HepG2 (cell line): ENCODE data around the gene CCM2. TPM values are rescaled to one million over a fixed set of nuclear protein-coding genes. Genes with fewer than 3 reads are reported as not detected.

Source experiments
- ARID2 ChIP-seq: sonication (generic); formaldehyde crosslinking; IDR thresholded peaks from 2 replicates; pipeline ENCODE4 v1.8.1; 2022; ENCODE audit warnings: mild to moderate bottlenecking, missing genetic modification reagents, borderline replicate concordance
- DNMT3B ChIP-seq: conservative IDR thresholded peaks from 2 replicates; pipeline ENCODE4 v1.6.1; 2016; ENCODE audit warnings: missing biosample characterization, control low read depth
- GFI1 ChIP-seq: sonication (generic); formaldehyde crosslinking; IDR thresholded peaks from 2 replicates; pipeline ENCODE4 v1.5.0; 2020; ENCODE audit warnings: missing genetic modification reagents, mild to moderate bottlenecking, borderline replicate concordance
- MTA3 ChIP-seq: sonication (generic); formaldehyde crosslinking; IDR thresholded peaks from 2 replicates; pipeline ENCODE4 v1.4.0; 2020; ENCODE audit warnings: missing genetic modification reagents
- MTF2 ChIP-seq: sonication (generic); formaldehyde crosslinking; IDR thresholded peaks from 2 replicates; pipeline ENCODE4 v1.5.0; 2020; ENCODE audit warnings: missing genetic modification reagents, borderline replicate concordance
- PAWR ChIP-seq: sonication (generic); formaldehyde crosslinking; IDR thresholded peaks from 2 replicates; pipeline ENCODE4 v1.4.0; 2020; ENCODE audit warnings: missing genetic modification reagents, mild to moderate bottlenecking, borderline replicate concordance
- POLR2AphosphoS2 ChIP-seq: IDR thresholded peaks from 2 replicates; pipeline ENCODE4 v1.6.1; 2011; ENCODE audit warnings: low read depth, low read length, improper control_type of control experiment
- SIN3A ChIP-seq: IDR thresholded peaks from 2 replicates; pipeline ENCODE4 v1.6.1; 2011; ENCODE audit warnings: low read depth, mild to moderate bottlenecking, control low read depth, low read length, borderline replicate concordance
- SNAI1 ChIP-seq: sonication (generic); formaldehyde crosslinking; IDR thresholded peaks from 2 replicates; pipeline ENCODE4 v1.5.0; 2020; ENCODE audit warnings: mild to moderate bottlenecking, missing genetic modification reagents, borderline replicate concordance
- SRY ChIP-seq: sonication (generic); formaldehyde crosslinking; IDR thresholded peaks from 2 replicates; pipeline ENCODE4 v1.8.0; 2022; ENCODE audit warnings: mild to moderate bottlenecking, missing genetic modification reagents
- TSC22D2 ChIP-seq: sonication (generic); formaldehyde crosslinking; IDR thresholded peaks from 2 replicates; pipeline ENCODE4 v1.5.1; 2020; ENCODE audit warnings: missing genetic modification reagents, mild to moderate bottlenecking, borderline replicate concordance
- ZBTB1 ChIP-seq: sonication (generic); formaldehyde crosslinking; IDR thresholded peaks from 2 replicates; pipeline ENCODE4 v1.4.0; 2020; ENCODE audit warnings: missing genetic modification reagents, borderline replicate concordance
- ZMYM2 ChIP-seq: sonication (generic); formaldehyde crosslinking; IDR thresholded peaks from 2 replicates; pipeline ENCODE4 v1.8.0; 2022; ENCODE audit warnings: mild to moderate bottlenecking, missing genetic modification reagents
- ZNF160 ChIP-seq: sonication (generic); formaldehyde crosslinking; IDR thresholded peaks from 2 replicates; pipeline ENCODE4 v1.8.0; 2022; ENCODE audit warnings: mild to moderate bottlenecking, inconsistent platforms, missing genetic modification reagents
- ZNF317 ChIP-seq: sonication (generic); formaldehyde crosslinking; IDR thresholded peaks from 2 replicates; pipeline ENCODE4 v1.5.0; 2020; ENCODE audit warnings: mild to moderate bottlenecking, missing genetic modification reagents
- ZNF329 ChIP-seq: sonication (generic); formaldehyde crosslinking; IDR thresholded peaks from 2 replicates; pipeline ENCODE4 v1.9.0; 2021; ENCODE audit warnings: low read depth, mild to moderate bottlenecking, missing genetic modification reagents
- ZNF614 ChIP-seq: IDR thresholded peaks from 2 replicates; pipeline ENCODE4 v1.6.1; 2018; ENCODE audit warnings: missing biosample characterization, missing genetic modification reagents, inconsistent platforms, borderline replicate concordance
- ZNF747 ChIP-seq: sonication (generic); formaldehyde crosslinking; IDR thresholded peaks from 2 replicates; pipeline ENCODE4 v1.8.1; 2023; ENCODE audit warnings: missing genetic modification reagents, mild to moderate bottlenecking, borderline replicate concordance
- ZNF749 ChIP-seq: sonication (generic); formaldehyde crosslinking; IDR thresholded peaks from 2 replicates; pipeline ENCODE4 v1.8.0; 2022; ENCODE audit warnings: mild to moderate bottlenecking, missing genetic modification reagents, moderate library complexity, borderline replicate concordance
- polyA plus RNA-seq, 8 experiments: library from polyadenylated mRNA; depleted of rRNA in 3 of 8; stranded (reverse) in 7 of 8; unstranded in 1 of 8; fragments of >200 nt; fragmentation: Illumina TruSeq in 4 of 8; extraction: Trizol in 4 of 8; gene quantifications; 2 replicates each; pipeline versions ENCODE4 v1.2.1 to v1.2.3, GENCODE V29; 2011 to 2016; ENCODE audit warnings: low read depth in 4 of 8, missing spikeins in 1 of 8, mixed read lengths in 1 of 8; ENCODE audit not compliant: insufficient read depth in 1 of 8
- total RNA-seq, 5 experiments: library from RNA; depleted of rRNA; stranded (reverse); fragments of >200 nt; fragmentation: Illumina TruSeq; extraction: Trizol; gene quantifications; 2 replicates each; pipeline ENCODE4 v1.2.3, GENCODE V29; 2016; ENCODE audit warnings: low read depth in 1 of 5
- TF ChIP-seq, protein P1 (sequence below): sonication (generic); formaldehyde crosslinking; IDR thresholded peaks from 2 replicates; pipeline ENCODE4 v1.4.0; 2020; ENCODE audit warnings: mild to moderate bottlenecking, low read depth, missing genetic modification reagents
- TF ChIP-seq, protein P2 (sequence below): sonication (generic); formaldehyde crosslinking; conservative IDR thresholded peaks from 2 replicates; pipeline ENCODE4 v1.4.0; 2020; ENCODE audit warnings: missing genetic modification reagents
- TF ChIP-seq, protein P3 (sequence below): sonication (generic); formaldehyde crosslinking; conservative IDR thresholded peaks from 2 replicates; pipeline ENCODE4 v1.8.1; 2023; ENCODE audit warnings: missing genetic modification reagents
- TF ChIP-seq, protein P4 (sequence below): sonication (generic); formaldehyde crosslinking; IDR thresholded peaks from 2 replicates; pipeline ENCODE4 v1.5.1; 2020; ENCODE audit warnings: missing genetic modification reagents, mild to moderate bottlenecking, borderline replicate concordance

Gene CCM2
- total and polyA plus RNA-seq, 2 of the 13 experiments (the other 11 are each of a cell fraction or from before 2014, with no cell fraction given), result 13.7 to 15.8 TPM

DNA sequence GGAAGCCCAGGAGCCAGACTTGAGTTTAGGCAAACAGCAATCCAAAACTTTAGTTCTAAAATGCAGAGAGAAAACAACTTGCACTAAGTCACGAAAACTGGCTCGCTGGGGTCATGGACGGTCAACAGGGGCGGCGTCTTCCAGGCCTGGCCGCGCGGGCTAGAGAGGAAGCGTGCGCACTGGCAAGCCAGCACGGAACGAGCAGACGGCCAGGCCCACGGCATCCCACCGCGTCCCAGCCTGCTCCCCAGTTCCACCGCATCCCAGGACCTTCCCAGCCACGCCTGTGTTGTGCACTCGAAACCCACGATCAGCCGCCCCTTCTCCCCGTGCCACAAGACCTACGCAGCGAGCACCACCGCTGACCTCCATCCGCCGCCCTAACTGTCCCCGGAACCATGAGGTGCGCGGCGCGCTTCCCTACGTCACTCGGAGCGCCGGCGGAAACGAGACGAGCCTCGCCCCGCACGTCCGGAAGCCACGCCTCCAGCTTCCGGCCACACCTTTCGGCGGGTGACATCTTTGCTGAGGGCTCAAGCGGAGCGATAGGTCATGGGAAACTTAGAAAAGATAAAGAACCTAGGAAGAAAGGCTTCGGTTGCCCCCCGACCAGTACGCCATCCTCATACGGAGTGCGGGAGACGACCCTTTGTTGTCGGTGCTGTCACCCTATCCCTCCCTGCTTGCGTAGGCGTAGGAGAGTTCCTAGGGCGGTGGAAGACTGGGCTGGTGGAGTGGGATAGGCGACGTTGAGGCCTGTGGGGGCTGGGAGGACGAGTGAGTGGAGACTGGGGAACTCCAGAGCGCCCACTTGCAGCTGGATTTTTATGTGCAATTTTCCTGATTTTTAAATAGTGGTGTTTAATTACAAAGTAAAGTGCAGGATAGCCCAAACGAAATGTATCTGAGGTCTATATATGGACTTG is 111.6 kb downstream of the CCM2 start, which contains the start of gene TBRG4 (continued):
- peak; percentile 86; the same call in 1 of the 2 replicates for TF ChIP-seq MTF2 (CRISPR knock-in tag)
- TF ChIP-seq, protein P1, sequence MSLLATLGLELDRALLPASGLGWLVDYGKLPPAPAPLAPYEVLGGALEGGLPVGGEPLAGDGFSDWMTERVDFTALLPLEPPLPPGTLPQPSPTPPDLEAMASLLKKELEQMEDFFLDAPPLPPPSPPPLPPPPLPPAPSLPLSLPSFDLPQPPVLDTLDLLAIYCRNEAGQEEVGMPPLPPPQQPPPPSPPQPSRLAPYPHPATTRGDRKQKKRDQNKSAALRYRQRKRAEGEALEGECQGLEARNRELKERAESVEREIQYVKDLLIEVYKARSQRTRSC, result peak; percentile 96; the same call in 1 of the 2 replicates
- peak; percentile 98 for TF ChIP-seq ZNF747 (CRISPR knock-in tag)
- TF ChIP-seq ZNF317 (CRISPR knock-in tag), result peak; percentile 80
- TF ChIP-seq, protein P2, sequence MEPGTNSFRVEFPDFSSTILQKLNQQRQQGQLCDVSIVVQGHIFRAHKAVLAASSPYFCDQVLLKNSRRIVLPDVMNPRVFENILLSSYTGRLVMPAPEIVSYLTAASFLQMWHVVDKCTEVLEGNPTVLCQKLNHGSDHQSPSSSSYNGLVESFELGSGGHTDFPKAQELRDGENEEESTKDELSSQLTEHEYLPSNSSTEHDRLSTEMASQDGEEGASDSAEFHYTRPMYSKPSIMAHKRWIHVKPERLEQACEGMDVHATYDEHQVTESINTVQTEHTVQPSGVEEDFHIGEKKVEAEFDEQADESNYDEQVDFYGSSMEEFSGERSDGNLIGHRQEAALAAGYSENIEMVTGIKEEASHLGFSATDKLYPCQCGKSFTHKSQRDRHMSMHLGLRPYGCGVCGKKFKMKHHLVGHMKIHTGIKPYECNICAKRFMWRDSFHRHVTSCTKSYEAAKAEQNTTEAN (CRISPR knock-in tag), result 0 out of 2 replicates have a peak, but pooled peaks have one; percentile 75
- peak; percentile 56; the same call in 1 of the 2 replicates for TF ChIP-seq SNAI1 (CRISPR knock-in tag)
- TF ChIP-seq ZNF329, result peak; percentile 87
- TF ChIP-seq DNMT3B, result 0 out of 2 replicates have a peak, but pooled peaks have one; percentile 51
- TF ChIP-seq SIN3A, result peak; percentile 97; the same call in 1 of the 2 replicates
- peak; percentile 93 for TF ChIP-seq SRY (CRISPR knock-in tag)
- peak; percentile 54; the same call in 1 of the 2 replicates for TF ChIP-seq PAWR
- TF ChIP-seq TSC22D2 (CRISPR knock-in tag), result peak; percentile 86; the same call in 1 of the 2 replicates
- no peak; the same call in 1 of the 2 replicates for TF ChIP-seq ZMYM2 (CRISPR knock-in tag)
- peak; percentile 91; the same call in 1 of the 2 replicates for TF ChIP-seq ZNF160
- TF ChIP-seq ZBTB1 (CRISPR knock-in tag), result no peak
- TF ChIP-seq POLR2AphosphoS2, result peak; percentile 92
- no peak for TF ChIP-seq MTA3
- no peak; the same call in 1 of the 2 replicates for TF ChIP-seq ARID2
- 0 out of 2 replicates have a peak, but pooled peaks have one; percentile 52 for TF ChIP-seq ZNF749 (CRISPR knock-in tag)
- TF ChIP-seq, protein P3, sequence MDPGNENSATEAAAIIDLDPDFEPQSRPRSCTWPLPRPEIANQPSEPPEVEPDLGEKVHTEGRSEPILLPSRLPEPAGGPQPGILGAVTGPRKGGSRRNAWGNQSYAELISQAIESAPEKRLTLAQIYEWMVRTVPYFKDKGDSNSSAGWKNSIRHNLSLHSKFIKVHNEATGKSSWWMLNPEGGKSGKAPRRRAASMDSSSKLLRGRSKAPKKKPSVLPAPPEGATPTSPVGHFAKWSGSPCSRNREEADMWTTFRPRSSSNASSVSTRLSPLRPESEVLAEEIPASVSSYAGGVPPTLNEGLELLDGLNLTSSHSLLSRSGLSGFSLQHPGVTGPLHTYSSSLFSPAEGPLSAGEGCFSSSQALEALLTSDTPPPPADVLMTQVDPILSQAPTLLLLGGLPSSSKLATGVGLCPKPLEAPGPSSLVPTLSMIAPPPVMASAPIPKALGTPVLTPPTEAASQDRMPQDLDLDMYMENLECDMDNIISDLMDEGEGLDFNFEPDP (CRISPR knock-in tag), result no peak; the same call in none of the 2 replicates
- TF ChIP-seq GFI1 (CRISPR knock-in tag), result peak; percentile 79
- TF ChIP-seq, protein P4, sequence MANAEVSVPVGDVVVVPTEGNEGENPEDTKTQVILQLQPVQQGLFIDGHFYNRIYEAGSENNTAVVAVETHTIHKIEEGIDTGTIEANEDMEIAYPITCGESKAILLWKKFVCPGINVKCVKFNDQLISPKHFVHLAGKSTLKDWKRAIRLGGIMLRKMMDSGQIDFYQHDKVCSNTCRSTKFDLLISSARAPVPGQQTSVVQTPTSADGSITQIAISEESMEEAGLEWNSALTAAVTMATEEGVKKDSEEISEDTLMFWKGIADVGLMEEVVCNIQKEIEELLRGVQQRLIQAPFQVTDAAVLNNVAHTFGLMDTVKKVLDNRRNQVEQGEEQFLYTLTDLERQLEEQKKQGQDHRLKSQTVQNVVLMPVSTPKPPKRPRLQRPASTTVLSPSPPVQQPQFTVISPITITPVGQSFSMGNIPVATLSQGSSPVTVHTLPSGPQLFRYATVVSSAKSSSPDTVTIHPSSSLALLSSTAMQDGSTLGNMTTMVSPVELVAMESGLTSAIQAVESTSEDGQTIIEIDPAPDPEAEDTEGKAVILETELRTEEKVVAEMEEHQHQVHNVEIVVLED (CRISPR knock-in tag), result peak; percentile 97
- peak; percentile 60; the same call in 1 of the 2 replicates for TF ChIP-seq ZNF614 (CRISPR knock-in tag)
